ENCODE data around the gene DSC1. TPM values are rescaled to one million over a fixed set of nuclear protein-coding genes. Genes with fewer than 3 reads are reported as not detected.
"Not testable (repeated sequence)": the region's sequence is repeated elsewhere in the genome, so short reads cannot be mapped to it uniquely, and the experiment has no call there.

The DSC1 gene, protein sequence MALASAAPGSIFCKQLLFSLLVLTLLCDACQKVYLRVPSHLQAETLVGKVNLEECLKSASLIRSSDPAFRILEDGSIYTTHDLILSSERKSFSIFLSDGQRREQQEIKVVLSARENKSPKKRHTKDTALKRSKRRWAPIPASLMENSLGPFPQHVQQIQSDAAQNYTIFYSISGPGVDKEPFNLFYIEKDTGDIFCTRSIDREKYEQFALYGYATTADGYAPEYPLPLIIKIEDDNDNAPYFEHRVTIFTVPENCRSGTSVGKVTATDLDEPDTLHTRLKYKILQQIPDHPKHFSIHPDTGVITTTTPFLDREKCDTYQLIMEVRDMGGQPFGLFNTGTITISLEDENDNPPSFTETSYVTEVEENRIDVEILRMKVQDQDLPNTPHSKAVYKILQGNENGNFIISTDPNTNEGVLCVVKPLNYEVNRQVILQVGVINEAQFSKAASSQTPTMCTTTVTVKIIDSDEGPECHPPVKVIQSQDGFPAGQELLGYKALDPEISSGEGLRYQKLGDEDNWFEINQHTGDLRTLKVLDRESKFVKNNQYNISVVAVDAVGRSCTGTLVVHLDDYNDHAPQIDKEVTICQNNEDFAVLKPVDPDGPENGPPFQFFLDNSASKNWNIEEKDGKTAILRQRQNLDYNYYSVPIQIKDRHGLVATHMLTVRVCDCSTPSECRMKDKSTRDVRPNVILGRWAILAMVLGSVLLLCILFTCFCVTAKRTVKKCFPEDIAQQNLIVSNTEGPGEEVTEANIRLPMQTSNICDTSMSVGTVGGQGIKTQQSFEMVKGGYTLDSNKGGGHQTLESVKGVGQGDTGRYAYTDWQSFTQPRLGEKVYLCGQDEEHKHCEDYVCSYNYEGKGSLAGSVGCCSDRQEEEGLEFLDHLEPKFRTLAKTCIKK
- total RNA-seq = not detected

GRCh38 chr18:31162825-31163435, at the start of gene DSC1:
TSS of gene DSC1 (minus strand) at chr18:31162856. CDS start at chr18:31162594, 262 bp downstream.
- DNase-seq (ENCODE audit: low spot score) = no peak

- no peak for DNase-seq (ENCODE audit: low spot score)
These were observed 48.4 kb upstream of the DSC1 start for GRCh38 chr18:31211047-31211446.

- DNase-seq (ENCODE audit: low spot score) = no peak
These were observed 46.4 kb upstream of the DSC1 start for GRCh38 chr18:31209041-31209440.

- DNase-seq (ENCODE audit: low spot score) = no peak
These were observed 44.7 kb upstream of the DSC1 start for GRCh38 chr18:31207391-31207790.

DNA sequence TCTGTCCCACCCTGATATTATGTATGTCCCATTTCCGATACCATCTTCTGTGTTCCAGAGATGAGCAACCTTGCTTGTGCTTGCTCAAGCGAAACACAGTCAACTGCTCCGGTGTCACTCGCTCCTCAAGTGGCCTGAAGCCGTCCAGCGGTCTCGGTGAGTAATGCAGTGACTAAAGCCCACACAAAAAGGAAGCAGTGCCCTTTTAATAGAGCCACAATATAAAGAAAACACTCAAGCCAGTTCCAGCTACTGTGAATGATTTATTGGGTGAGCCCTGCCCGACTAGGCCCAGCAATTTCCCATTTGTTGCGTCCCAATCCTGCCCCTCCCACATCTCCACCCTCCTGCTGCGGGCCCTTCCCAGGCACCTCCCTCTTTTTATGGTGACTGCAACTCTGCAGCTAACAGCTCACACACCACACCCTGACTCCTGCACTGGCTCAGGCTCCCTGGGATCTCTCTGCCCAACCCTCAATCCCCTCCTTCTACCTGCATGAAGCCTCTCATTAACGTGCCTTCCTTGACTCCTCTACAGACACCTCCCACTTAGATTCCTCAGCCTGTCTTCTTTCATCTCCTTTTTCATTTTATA, 44.2 kb upstream of the DSC1 start:
- peak; percentile 86 for DNase-seq (ENCODE audit: low spot score)

DNA sequence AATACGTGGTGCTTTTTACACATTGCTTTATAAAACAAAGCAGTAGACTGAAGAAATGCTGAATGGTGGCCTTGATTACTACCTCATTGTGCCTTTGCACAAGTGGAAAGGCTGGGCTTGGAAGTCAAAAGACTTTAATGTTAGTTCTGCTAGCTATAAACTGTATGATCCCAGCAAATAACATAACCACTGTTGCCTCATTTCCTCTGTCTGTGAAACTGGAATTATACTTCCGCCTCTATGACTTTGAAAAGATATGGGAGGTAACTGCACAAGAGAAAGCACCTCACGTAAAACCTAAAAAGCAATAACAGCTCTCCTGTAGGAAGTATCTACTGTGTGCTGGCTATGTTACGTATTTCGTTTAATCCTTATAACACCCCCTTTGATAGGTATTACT, 43.4 kb upstream of the DSC1 start:
- no peak for DNase-seq (ENCODE audit: low spot score)

- no peak for DNase-seq (ENCODE audit: low spot score)
These were observed 42.6 kb upstream of the DSC1 start for GRCh38 chr18:31205273-31205672.

DNA sequence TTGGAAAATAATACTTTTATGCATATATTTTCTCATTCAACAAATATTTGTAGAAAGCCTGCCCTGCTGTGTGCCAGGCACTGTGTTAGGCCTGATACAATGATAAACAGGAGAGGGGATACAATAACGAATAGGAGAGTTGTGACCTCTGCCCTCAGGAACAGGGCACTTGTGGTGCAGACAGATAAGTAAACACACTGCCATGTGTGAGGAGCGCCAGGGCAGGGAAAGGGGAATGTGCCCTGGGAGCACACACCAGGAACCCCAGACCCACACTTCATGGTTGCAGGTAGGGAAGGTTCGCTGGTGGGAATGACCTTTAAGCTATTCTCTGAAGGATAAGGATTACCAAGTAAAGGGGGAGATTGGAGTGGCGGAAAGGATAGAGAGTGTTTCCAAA, 42.2 kb upstream of the DSC1 start:
- no peak for DNase-seq (ENCODE audit: low spot score)

DNA sequence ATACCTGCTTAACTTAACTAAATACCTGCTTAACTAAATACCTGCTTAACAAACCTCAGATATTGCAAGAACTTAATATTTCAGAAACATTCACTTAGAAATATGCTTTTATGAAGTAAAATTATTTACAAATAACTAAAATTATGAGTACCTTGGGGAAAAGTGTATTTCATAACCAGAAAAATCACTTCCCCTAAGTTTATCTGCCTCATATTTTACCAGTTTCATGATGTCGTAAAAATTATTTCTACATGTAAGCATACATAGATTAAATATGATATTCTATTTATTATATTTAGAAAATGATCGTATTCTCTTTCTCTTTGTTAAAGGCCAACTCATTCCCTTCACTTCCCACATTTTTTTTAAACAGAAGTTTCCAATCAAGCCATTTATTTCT, 41.5 kb upstream of the DSC1 start:
- DNase-seq (ENCODE audit: low spot score) = no peak

- DNase-seq (ENCODE audit: low spot score) = no peak
These were observed 41.1 kb upstream of the DSC1 start for GRCh38 chr18:31203794-31204148.

- DNase-seq (ENCODE audit: low spot score) = no peak
These were observed 40.6 kb upstream of the DSC1 start for GRCh38 chr18:31203096-31203793.

- DNase-seq (ENCODE audit: low spot score) = no peak
These were observed 36.6 kb upstream of the DSC1 start for GRCh38 chr18:31199190-31199769.

DNA sequence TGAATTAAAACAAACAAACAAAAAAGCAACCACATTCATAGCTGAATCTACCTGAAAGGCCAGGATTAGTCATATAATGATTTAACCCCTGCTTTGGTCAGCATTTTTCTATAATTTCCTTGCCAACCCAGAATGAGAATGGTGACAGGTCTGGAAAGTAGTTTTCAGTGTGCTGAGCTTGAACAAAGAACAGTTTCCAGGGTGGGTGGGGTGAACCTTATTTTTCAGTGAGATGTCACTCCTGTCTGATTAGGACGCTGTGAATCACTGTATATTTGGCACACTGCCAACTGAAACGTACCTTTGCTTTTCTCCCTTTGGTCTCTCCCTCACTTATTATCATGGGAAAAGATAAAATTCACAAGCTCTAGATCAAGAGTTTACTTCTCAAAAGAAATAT, 35.0 kb upstream of the DSC1 start:
- DNase-seq (ENCODE audit: low spot score) = no peak

DNA sequence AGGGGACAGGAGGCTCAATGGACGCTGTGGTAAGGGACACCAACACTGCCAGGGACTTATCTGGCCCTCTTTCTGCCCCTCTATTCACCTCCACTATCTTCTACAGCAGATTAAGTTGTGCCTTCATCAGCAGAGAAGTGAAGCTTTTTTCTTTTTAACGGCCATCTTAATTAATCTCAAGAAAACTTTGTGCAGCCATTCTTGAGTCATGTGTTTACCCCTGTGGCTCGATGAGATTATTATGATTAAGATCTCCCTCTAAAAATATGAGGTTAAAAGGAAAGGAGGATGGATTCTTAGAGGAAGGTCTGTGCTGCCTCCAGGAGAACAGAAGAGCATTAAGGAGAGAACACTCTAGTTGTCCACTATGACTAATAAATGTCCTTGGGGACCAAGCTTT, 32.4 kb upstream of the DSC1 start:
- DNase-seq (ENCODE audit: low spot score) = no peak

DNA sequence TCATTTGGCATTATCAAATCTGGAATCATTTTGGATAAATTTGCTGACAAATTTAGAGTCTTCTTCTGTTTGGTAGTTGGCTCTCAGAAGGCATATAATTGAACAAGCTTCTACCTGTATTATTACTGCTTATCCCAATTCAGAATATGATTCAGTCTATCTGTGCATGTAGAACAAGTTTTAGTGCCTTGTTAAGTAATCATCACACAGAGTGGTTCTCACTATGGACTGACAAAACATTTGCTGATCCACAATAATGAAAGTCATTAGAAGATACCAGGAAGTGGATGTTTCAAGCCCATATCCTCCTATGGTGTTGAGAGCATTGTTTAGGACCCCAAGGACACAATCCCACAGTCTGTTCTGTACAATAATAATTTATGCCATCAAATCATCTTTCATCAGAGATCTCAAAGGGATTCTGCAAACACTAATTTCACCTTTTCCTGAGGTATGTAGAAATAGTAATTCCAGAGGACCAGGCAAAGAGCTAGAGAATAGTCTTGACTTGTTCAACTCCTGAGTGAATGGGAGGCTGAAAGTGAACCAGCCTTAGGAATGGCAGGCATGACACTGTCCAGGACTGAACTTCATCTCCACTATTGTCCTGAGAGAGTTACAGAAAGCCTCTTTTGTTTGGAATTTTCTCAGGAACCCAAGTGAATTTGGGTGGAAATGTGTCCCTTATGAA, 29.6 kb upstream of the DSC1 start:
- no peak for DNase-seq (ENCODE audit: low spot score)

GRCh38 chr18:31190919-31191318, 28.3 kb upstream of the DSC1 start:
- no peak for DNase-seq (ENCODE audit: low spot score)

- no peak for DNase-seq (ENCODE audit: low spot score)
These were observed 27.1 kb upstream of the DSC1 start for GRCh38 chr18:31189757-31190156.

GRCh38 chr18:31185186-31185950, 22.7 kb upstream of the DSC1 start:
- no peak for DNase-seq (ENCODE audit: low spot score)

- no peak for DNase-seq (ENCODE audit: low spot score)
These were observed 20.6 kb upstream of the DSC1 start for GRCh38 chr18:31183302-31183701.

DNA sequence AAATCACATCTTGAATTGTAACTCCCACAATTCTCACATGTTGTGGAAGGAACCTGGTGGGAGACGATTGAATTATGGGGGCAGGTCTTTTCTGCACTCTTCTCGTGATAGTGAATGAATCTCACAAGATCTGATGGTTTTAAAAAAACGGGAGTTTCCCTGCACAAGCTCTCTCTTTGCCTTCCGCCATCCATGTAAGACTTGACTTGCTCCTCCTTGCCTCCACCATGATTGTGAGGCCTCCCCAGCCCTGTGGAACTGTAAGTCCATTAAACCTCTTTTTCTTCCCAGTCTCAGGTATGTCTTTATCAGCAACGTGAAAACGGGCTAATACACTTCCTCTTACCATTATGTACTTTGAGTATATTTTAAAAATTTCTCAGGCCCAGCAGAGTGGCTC, 14.7 kb upstream of the DSC1 start:
- not testable (repeated sequence) for DNase-seq (ENCODE audit: low spot score)
